ENCODE results near the gene IMMP2L. TPM values are rescaled to one million over a fixed set of nuclear protein-coding genes. Genes with fewer than 3 reads are reported as not detected.

Gene IMMP2L
- total RNA-seq, 2 donors from 2014 or later: 7.3 to 7.7 TPM

DNA sequence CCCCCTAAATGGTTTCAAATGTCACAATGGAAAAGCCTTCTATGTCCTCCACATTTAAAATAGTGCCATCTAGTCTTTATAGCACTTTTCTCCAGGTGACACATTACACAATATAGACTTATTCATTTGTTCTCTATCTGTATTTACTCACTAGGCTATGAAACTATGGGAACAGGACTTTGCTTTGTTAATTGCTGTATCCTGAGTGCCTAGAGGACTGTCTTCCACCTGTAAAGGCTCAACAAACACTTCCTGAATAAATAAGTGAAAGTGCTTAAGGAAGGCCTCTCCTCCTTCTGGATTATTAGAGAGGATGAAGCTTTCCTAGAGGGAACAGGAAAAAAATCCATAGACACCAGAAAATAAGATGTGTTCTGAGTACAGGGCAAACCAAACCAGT is 868.9 kb downstream of the IMMP2L start:
- no peak for DNase-seq (ENCODE audit: low spot score)
- Histone ChIP-seq H3K36me3 (no peaks in the 10 kb centered on the region), H3K27ac (no peak overlapping the region), H3K4me3 (no peak overlapping the region), H3K27me3 (no peaks in the 10 kb centered on the region), H3K4me1 (no peaks in the 10 kb centered on the region), H3K9me3 (no peaks in the 10 kb centered on the region)
- TF ChIP-seq, protein P1, sequence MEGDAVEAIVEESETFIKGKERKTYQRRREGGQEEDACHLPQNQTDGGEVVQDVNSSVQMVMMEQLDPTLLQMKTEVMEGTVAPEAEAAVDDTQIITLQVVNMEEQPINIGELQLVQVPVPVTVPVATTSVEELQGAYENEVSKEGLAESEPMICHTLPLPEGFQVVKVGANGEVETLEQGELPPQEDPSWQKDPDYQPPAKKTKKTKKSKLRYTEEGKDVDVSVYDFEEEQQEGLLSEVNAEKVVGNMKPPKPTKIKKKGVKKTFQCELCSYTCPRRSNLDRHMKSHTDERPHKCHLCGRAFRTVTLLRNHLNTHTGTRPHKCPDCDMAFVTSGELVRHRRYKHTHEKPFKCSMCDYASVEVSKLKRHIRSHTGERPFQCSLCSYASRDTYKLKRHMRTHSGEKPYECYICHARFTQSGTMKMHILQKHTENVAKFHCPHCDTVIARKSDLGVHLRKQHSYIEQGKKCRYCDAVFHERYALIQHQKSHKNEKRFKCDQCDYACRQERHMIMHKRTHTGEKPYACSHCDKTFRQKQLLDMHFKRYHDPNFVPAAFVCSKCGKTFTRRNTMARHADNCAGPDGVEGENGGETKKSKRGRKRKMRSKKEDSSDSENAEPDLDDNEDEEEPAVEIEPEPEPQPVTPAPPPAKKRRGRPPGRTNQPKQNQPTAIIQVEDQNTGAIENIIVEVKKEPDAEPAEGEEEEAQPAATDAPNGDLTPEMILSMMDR (IDR thresholded peaks at IDR 0.05): no peak

DNA sequence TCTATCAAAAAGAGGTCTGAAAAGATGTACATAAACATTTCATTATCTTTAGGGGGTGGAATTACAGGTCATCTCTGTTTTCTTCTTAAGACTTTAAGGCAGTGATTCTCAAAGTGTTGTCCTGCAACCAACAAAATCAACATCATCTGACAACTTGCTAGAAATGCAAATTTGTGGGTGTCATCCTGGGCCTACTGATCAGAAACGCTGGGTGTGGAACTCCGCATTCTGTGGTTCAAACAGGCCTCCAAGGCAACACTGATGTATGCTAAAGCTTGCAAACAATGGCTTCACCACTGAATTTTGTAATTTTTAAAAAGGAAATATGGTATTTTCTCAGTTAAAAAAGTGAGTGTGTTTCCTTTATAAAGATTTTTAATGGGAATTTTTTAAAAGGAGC is 873.4 kb downstream of the IMMP2L start:
- Histone ChIP-seq H3K27me3 (no peaks in the 10 kb centered on the region), H3K27ac (no peak overlapping the region), H3K4me3 (no peak overlapping the region), H3K36me3 (no peaks in the 10 kb centered on the region), H3K9me3 (no peaks in the 10 kb centered on the region), H3K4me1 (no peaks in the 10 kb centered on the region)
- TF ChIP-seq, protein P1 (IDR thresholded peaks at IDR 0.05): no peak
- DNase-seq (ENCODE audit: low spot score): no peak

DNA sequence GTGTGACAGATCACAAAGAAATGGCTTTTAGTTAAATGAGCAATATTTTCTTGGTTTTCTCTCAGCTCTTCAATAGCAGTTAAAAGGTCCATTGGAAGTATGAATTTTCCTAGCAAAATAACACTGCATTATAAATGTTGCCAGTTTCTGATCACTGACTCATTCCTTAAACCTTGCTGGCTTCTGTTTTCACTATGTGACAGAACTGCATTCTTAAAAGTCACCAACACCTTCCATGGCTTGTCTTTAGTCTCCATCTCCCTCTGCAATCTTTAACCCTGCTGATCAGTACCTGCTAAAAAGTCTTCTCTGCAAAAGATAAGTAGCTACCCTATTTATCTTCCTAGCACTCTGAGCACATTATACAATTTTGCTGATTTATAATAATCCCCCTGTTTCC is 876.4 kb downstream of the IMMP2L start:
- peaks cover 0 to 4% of the 10 kb centered on the region in 2 donors for H3K4me1 ChIP-seq
- H3K36me3 ChIP-seq: no peaks in the 10 kb centered on the region
- no peak overlapping the region for H3K27ac ChIP-seq
- no peak overlapping the region for H3K4me3 ChIP-seq
- no peaks in the 10 kb centered on the region for H3K27me3 ChIP-seq
- TF ChIP-seq, protein P1 (IDR thresholded peaks at IDR 0.05): no peak
- H3K9me3 ChIP-seq: no peaks in the 10 kb centered on the region
- no peak for DNase-seq (ENCODE audit: low spot score)

- Histone ChIP-seq H3K27ac (no peak overlapping the region), H3K27me3 (no peaks in the 10 kb centered on the region), H3K4me1 (peaks cover 0 to 4% of the 10 kb centered on the region in 2 donors), H3K4me3 (no peak overlapping the region), H3K9me3 (no peaks in the 10 kb centered on the region), H3K36me3 (no peaks in the 10 kb centered on the region)
- TF ChIP-seq, protein P1 (IDR thresholded peaks at IDR 0.05): no peak
- no peak for DNase-seq (ENCODE audit: low spot score)
These were observed 880.4 kb downstream of the IMMP2L start for GRCh38 chr7:110681941-110682340.

GRCh38 chr7:110677405-110677804 is 884.9 kb downstream of the IMMP2L start:
- Histone ChIP-seq H3K36me3 (no peaks in the 10 kb centered on the region), H3K27me3 (no peaks in the 10 kb centered on the region), H3K4me3 (no peak overlapping the region), H3K4me1 (peaks cover 0 to 4% of the 10 kb centered on the region in 2 donors), H3K27ac (no peak overlapping the region), H3K9me3 (no peaks in the 10 kb centered on the region)
- TF ChIP-seq, protein P1 (IDR thresholded peaks at IDR 0.05): no peak
- DNase-seq (ENCODE audit: low spot score): no peak

- Histone ChIP-seq H3K4me3 (no peak overlapping the region), H3K27ac (no peak overlapping the region), H3K36me3 (no peaks in the 10 kb centered on the region), H3K27me3 (no peaks in the 10 kb centered on the region), H3K4me1 (peaks cover 0 to 4% of the 10 kb centered on the region in 2 donors), H3K9me3 (no peaks in the 10 kb centered on the region)
- TF ChIP-seq, protein P1 (IDR thresholded peaks at IDR 0.05): no peak
- DNase-seq (ENCODE audit: low spot score): no peak
These were observed 885.5 kb downstream of the IMMP2L start for GRCh38 chr7:110676785-110677184.

All from right atrium auricular region (tissue), 2 donors.